GM18526 (cell line): ENCODE data around the gene ANKRD44.

Experiments used
- POLR2A ChIP-seq: IDR thresholded peaks from 3 replicates; pipeline ENCODE4 v1.6.1; 2011; ENCODE audit not compliant: insufficient read length; ENCODE audit errors: extremely low read depth

Gene ANKRD44

DNA sequence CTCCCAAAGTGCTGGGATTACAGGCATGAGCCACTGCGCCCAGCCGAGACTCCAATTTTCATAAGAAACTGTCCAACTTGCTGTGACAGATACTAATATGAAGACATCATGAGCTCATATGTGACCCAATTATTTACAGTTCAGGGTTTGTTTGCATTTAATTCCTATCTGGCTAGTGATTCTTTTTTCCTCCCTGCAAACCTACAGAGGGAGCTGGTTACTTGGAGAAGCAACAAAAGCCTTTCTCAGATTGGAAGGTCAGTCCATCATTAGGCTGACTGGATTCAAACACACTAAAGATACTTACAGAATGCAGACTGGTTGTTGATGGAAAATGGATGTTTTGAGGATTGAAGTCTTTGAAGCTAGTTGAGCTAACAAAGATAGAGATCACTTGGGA is 176.4 kb downstream of the ANKRD44 start:
- no peak for TF ChIP-seq POLR2A

DNA sequence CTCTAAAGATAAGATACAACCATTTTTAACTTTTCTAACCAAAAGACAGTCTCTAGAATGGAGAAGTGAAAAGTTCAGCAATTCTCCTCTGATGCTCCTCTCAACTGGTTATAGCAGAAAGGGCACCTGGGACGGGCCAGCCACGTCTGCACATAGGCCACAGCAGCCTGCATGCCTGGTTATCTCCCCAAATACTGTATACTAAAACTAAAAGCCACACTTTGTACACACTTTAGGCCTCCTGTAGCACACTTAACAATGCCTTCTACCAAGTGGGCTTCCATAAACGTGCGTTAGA is 179.1 kb downstream of the ANKRD44 start:
- no peak for TF ChIP-seq POLR2A

DNA sequence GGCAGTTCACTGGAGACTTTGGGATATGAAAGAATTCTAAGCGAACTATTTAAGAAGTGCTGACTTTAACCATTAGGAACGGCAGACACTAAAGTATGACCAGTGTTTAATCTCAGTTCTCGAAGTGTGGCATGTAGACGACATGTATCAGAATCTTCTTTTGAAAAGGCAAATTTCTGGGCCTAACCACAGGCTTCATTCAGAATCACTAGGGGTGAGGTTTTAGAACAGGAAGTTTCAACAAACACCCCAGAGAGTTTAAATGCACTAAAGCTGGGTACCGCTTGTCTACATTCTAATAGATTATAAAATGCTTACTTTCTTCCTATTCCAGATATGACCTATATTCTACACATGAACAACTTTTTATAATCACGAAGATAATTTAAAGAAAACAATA is 180.3 kb downstream of the ANKRD44 start:
- TF ChIP-seq POLR2A = no peak

DNA sequence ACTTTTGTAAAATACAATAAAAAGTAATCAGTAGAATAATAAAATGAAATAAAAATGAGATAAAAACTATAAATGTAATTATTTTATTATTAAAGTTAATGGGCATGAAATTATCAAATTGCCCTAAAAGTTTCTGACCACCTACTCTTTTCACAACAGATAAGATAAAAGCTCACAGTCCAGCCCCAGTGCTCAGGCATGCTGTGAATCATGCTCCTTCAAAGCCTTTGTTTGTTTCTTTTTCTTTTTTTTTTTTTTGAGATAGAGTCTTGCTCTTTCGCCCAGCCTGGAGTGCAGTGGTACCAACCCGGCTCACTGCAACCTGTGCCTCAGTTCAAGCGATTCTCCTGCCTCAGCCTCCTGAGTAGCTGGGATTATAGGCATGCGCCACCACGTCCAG is 181.7 kb downstream of the ANKRD44 start:
- TF ChIP-seq POLR2A = no peak

DNA sequence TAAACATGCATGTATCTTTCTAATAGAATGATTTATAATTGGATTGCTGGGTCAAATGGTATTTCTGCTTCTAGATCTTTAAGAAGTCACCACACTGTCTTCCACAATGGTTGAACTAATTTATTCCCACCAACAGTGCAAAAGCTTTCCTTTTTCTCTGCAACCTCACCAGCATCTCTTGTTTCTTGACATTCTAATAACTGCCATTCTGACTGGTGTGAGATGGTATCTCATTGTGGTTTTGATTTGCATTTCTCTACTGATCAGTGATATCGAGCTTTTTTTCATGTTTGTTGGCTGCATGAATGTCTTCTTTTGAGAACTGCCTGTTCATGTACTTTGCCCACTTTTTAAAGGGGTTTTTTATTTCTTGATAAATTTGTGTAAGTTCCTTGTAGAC is 182.5 kb downstream of the ANKRD44 start:
- no peak for TF ChIP-seq POLR2A

DNA sequence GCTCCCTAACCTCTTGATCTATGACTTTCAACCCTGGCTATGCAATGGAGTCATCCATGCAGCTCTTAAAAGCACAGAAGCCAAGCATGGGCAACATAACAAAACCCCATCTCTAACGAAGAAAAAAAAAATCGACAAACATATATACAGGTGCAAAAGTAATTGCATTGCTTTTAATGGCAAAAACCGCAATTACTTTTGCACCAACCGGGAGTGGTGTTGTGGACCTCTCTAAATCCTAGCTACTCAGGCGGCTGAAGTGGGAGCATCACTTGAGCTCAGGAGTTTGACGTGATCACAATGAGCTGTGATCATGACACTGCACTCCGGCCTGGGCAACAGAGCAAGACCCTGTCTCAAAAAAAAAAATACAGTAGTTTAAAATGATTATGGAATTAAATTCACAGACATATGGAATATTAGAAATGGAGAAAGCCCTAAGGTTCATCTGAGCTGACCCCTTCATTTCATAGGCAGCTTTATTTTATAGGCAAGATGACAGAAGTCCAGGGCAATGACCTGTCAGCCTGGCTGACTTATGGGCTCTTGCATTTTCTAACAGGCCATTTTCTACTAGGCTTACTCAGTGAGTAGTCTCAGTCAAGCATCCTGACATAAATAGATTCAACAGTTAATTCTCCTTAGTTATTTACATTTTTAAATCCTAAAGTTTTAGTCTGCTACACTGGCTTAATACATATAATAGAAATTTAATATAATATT is 183.8 kb downstream of the ANKRD44 start:
- no peak for TF ChIP-seq POLR2A

DNA sequence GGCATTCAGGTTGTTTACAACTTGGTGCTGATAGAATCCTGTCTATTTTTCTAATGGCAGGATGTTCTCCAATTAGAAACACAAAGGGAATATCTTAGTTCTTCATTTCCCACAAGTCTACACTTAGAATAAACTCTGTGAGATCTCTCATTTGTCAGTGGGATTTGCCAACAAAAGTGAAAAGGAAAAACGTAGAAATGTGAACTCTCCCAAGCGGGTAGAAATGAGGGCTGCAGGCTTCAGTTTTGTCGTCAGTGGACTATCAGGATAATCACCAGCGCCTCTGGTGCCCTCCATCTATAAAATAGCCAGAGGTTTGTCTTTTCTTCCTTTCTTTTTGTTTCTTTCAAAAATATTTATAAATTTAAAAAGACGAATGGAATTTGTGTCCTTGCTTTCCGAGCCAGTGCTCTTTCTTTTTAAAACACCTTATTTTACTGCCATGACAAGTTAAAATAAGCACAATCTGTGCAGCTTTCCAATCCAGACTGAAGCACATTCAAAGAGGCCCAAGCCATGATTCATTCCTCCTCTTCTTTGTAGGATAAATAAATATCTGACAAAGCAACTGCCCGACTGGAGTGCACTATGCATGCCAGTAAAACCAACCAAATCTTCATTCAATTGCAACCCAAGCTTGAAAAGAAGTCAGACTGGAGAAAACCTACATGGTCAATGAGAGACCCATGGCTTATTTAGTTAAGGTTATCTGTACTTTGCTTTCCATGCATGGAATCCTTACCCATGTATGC is 185.8 kb downstream of the ANKRD44 start:
- no peak for TF ChIP-seq POLR2A

DNA sequence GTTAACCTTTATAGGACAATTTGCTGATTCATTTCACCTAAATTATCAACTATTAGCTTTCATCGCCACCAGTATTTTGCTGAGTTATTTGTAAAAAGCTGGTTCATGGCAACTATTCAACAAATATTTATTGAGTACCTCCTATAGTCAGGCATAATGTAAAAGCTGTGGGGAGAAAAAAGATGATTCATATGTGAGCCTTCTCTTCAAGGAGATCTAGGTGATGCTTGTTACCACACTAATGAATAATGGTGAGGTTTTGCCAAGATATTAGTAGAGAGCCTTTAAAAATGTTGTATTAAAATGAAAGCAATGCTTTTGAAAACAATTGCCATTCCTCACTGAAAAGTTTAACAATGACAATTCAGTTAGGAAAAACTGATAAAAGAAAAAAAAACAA is 187.8 kb downstream of the ANKRD44 start:
- no peak for TF ChIP-seq POLR2A

DNA sequence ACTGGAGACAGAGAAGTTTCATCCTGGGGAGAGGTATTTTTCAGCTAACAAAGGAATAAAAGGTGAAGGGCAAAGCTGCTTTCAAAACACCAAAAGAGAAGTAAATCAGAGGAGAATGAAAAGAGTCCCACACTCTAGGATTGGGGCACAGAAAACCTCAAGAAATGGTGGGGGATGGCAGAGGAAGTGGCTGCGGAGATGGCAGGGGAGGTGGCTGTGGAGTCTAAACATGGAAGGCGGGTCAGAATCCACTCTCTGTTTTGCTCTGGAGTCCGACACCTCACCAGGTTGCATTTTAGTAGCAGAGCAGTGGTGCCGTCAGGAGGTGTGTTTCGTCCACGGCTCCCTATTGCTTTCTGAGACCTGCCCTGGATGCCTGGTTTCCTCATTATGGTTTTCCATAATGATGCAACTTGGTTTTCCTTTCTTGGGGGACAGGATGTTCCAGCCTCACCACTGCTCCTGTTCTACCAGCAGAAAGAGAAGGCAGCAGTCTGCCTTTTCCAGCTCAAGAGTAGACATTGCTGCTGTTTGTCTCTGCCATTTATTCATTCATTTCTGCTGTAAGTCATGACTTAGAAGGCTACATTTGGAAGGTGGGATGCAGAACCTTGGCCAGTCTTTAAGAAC is 188.7 kb downstream of the ANKRD44 start:
- TF ChIP-seq POLR2A = no peak

DNA sequence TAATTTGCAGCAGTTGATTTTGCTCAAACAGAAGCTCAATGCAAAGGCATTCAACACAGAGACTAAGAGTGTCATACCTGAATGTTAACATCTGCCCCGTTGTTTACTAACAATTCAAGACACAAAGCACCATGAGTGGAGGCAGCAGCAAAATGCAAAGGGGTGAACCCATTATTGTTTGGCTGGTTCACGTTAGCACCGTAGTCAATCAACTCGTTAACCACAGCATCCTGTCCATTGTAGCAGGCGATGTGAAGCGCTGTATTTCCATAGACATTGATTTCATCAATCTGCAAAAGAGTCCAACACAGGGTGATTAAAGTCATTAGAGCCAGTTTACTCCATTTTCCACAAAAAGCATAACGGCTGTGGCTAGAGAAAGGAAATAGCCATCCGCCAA is 189.3 kb downstream of the ANKRD44 start:
- TF ChIP-seq POLR2A = no peak

DNA sequence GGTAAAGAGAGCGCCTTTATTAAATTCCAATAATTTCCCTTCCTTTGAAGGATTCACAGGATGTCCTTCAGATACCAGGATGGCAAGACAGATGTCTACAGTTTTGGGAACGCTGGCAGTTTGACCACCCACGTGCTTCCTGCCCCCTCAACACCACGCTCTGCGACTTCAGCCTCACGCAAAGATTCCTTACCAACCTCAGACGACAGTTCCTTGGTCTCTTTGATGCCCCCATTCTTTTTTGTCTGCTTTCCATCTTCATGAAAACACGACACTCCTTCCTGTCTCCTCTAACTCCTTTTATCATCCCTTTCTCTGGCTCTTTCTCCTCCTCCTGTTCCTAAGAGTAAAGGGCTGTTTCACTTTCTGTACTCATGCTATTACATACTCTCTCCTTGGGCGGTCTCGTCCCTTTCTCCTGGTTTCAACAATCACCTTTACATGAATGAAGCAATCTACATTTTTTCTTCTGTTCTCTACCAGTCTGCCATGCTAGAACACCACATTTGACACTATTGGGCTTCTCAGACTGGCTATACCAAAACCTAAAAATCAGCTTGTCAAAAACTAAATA is 194.2 kb downstream of the ANKRD44 start:
- no peak for TF ChIP-seq POLR2A

DNA sequence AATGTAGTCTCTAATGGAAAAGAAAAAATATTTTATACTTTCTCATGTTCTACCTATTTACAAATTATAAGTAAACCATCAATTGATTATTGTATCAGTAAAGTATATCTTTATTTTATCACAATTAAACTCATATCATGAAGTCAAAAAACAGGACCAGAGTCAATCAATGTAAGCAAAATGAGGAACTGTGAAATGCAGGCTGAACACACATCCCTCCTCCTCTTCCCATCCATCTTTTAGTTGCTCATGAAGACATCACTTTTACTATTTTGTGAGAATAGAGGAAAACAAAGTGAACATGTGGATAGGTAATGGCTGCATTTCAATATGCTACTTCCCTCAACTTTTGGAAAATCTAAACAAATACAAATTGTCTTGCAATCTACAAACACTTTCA is 195.3 kb downstream of the ANKRD44 start:
- TF ChIP-seq POLR2A = no peak

DNA sequence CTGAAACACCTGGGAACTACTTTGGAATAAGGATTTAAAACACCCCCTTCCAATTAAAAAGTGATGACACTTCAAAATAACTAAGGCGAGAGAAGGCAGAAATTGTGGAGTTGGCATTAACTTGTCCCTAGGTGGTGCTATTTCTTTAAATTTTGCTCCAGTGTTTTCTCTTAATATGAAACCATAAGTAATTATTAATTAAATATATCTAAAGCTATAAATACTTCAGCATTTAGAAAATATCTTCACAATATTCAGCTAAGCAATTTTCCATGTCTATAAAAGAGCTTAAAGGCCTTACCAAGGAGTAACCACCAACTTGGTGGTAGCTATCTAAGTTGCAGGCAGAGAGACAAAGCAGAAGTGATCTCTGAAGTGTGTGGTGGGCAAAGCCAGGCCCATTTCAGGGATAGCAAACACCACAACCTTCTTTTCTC is 197.3 kb downstream of the ANKRD44 start:
- TF ChIP-seq POLR2A = no peak

DNA sequence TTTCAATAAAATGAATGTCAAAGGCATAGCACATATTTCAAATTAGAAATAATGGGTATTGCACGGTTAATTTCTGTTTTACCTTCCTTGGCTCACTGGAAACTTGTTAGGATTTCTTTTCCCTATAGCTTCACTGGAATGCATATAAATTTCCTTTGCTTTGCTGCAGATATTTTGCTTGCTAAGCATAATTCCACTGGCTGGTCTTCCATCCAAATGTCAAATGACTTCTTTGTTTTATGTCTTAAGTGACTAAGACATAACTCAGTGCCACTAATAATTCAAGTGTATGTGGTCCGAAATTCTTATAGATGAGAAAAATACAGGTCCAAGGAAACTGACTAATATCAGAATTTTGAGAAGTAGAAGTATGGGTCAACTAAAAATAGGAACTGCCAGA is 201.3 kb downstream of the ANKRD44 start:
- no peak for TF ChIP-seq POLR2A

DNA sequence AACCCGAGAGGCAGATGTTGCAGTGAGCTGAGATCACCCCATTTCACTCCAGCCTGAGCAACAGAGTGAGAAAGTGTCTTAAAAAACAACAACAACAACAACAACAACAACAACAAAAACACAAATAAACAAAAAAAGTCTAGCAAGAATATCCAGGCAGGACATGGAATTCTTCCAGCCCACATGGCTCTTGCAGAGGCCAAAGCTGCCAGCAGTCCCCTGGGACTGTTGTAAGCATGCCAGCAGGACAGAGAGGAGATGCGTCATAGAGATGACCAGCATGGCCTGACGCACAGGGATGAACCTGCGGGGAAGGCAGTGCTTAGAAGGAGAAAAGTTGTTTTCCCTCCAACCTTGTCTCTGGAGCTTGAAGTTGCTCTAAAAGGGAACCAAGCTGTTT is 201.8 kb downstream of the ANKRD44 start:
- TF ChIP-seq POLR2A = no peak
